GM21786 (cell line): ENCODE results near the gene C16orf87.
"Not testable (repeated sequence)": the region's sequence is repeated elsewhere in the genome, so short reads cannot be mapped to it uniquely, and the experiment has no call there.

Source experiments
- ATAC-seq: cut with Tn5 transposase; IDR thresholded peaks from one replicate; pipeline ENCODE4 v1.9.1; 2021; ENCODE audit not compliant: unreplicated experiment

C16orf87 gene, protein sequence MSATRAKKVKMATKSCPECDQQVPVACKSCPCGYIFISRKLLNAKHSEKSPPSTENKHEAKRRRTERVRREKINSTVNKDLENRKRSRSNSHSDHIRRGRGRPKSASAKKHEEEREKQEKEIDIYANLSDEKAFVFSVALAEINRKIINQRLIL

DNA sequence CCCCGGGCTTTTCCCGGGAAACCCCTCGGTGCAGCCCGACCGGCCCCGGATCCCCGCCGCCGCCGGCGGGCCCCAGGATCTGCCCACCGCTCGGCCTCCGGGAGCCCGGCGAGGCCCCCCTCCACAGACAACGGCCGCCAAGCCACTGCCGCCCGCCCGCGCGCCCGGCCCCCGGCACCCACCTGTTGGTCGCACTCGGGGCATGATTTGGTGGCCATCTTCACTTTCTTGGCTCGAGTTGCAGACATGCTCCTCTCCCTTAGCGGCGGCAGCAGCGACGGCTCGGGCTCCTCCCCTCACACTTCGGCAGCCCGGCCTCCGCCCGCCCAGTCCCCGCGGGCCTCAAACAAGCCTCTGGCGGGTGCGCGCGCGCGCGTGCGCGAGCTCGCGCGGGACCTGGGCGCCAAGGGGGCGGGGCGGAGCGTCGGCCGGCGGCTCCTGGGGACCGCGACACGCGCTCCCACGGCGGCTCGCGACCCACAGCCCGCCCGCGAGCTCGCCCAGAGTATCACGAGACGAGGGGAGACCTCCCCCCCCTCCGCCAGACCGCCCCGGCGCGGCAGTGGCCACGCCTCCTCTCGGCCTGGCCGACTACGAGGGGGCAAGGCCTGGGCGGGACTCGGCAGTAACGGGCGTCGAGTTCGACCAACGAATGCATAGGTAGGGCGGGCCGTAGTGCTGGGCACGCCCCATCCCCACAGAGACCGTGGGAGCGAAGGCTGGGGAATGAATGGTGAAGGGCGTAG lies at the start of gene C16orf87:
Gene C16orf87, minus strand, starts transcription at position 279 of the 746 bp plus-strand sequence. Its CDS starts 31 bp downstream, at position 248.
- peak; percentile 92 for ATAC-seq

GRCh38 chr16:46875243-46875642 lies 44.3 kb upstream of the C16orf87 start:
- ATAC-seq: no peak

GRCh38 chr16:46873201-46873600 lies 42.2 kb upstream of the C16orf87 start:
- no peak for ATAC-seq

- ATAC-seq: no peak
Measured at GRCh38 chr16:46871597-46871996, 40.6 kb upstream of the C16orf87 start.

DNA sequence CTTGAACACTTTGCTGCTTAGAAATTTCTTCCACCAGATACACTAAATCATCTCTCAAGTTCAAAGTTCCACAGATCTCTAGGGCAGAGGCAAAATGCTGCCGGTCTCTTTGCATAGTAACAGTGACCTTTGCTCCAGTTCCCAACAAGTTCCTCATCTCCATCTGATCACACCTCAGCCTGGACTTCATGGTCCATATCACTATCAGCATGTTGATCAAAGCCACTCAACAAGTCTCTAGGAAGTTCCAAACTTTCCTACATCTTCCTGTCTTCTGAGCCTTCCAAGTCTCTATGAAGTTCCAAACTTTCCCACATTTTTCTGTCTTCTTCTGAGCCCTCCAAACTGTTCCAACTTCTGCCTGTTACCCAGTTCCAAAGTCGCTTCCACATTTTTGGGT lies 37.9 kb upstream of the C16orf87 start:
- ATAC-seq: not testable (repeated sequence)

DNA sequence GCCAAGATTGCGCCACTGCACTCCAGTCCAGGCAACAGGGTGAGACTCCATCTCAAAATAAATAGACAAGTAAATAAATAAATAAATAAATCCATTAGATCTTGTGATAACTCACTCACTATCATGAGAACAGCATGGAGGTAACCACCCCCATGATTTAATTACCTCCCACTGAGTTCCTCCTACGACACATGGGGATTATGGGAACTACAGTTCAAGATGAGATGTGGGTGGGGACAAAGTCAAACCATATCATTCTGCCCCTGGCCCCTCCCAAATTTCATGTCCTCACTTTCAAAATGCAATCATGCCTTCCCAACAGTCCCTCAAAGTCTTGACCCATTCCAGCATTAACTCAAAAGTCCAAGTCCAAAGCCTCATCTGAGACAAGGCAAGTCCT lies 36.5 kb upstream of the C16orf87 start:
- not testable (repeated sequence) for ATAC-seq

DNA sequence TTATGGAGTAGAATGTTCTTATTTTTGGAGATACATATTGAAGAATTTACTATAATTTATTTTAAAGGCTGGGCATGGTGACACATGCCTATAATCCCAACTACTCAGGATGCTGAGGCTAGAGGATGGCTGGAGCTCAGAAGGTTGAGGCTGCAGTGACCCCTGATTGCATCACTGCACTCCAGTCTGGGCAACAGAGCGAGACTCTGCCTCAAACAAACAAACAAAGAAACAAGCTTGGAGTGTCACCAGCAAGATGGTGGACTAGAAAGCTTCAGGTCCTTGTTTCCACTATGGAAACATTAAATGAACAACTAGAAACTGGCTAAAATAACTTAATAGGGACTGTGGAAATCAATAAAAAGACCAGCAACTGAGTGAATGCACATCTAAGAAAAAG lies 35.3 kb upstream of the C16orf87 start:
- no peak for ATAC-seq

- ATAC-seq: no peak
Measured at GRCh38 chr16:46862555-46863447, 31.8 kb upstream of the C16orf87 start.

- ATAC-seq: no peak
Measured at GRCh38 chr16:46859719-46860152, 28.8 kb upstream of the C16orf87 start.

- no peak for ATAC-seq
Measured at GRCh38 chr16:46858151-46858550, 27.2 kb upstream of the C16orf87 start.

GRCh38 chr16:46857368-46857945 lies 26.5 kb upstream of the C16orf87 start:
- ATAC-seq: no peak

DNA sequence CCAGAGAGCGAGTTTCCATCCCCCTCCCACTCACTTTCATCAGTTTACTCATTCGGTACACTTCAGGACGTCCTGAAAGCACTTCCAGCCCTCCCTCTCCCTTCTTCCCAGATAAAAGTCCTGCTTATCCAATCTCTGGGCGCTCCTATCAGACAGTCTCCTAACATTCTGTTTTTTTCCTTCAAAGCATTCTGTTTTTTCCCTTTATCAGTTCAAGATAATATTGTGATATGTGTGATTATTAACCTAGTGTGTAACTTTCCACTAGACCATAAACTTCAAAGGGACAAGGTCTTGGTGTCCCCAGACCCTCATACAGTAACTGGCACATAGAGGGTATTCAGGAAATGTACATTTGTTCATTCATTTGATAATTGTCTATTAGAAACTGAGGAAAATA lies 24.4 kb upstream of the C16orf87 start:
- no peak for ATAC-seq

DNA sequence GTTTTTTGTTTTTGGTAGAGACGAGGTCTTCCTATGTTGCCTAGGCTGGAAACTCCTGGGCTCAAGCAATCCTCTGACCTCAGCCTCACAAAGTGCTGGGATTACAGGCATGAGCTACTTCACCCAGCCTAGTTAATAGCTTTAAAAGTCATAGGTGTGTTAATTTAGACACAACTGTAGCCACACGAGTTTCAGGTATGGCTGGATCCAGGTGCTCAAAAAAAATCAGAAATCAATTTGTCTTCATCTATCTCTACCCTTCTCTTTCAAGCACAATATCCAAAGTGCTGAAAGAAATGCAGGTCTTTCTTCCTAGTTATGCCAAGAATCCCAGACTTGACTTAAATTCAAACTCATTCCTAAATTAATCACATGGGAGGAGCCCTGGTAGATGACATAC lies 23.9 kb upstream of the C16orf87 start:
- no peak for ATAC-seq

GRCh38 chr16:46853713-46854443 lies 22.9 kb upstream of the C16orf87 start:
- peak; percentile 59 for ATAC-seq

- no peak for ATAC-seq
Measured at GRCh38 chr16:46852130-46852529, 21.1 kb upstream of the C16orf87 start.

GRCh38 chr16:46850619-46851555 lies 19.9 kb upstream of the C16orf87 start:
- no peak for ATAC-seq

GRCh38 chr16:46848768-46849764 lies 18.1 kb upstream of the C16orf87 start:
- no peak for ATAC-seq

DNA sequence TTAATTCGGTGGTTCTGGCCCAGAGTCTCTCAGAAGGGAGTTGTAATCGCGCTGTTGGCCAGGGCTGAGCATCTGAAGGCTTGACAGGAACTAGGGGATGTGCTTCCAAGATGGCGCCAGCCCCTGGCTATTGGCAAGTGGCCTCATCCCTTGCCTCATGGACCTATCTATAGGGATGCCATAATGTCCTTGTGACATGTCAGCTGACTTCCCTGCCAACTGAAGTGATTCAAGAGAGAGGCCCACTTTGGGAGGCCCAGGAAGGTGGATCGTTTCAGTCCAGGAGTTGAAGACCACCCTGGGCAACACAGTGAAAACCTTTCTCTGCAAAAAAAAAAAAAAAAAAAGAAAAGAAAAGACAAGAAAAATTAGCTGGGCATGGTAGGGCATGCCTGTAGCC lies 15.0 kb upstream of the C16orf87 start:
- no peak for ATAC-seq
